Measurements from ENCODE around the gene BBLN.
"Not testable (repeated sequence)": the region's sequence is repeated elsewhere in the genome, so short reads cannot be mapped to it uniquely, and the experiment has no call there.

BBLN gene

GRCh38 chr9:128159784-128160602 lies at the start of gene BBLN:
Gene BBLN, plus strand, starts transcription at chr9:128160265. Its CDS starts 143 bp downstream, at chr9:128160408.
- DNase-seq = peak; percentile 98

- not testable (repeated sequence) for DNase-seq
Observed at GRCh38 chr9:128111726-128112125, 48.3 kb upstream of the BBLN start.

GRCh38 chr9:128113526-128114325 lies 46.3 kb upstream of the BBLN start:
- DNase-seq = no peak

- no peak for DNase-seq
Observed at GRCh38 chr9:128114326-128115186, 45.5 kb upstream of the BBLN start.

GRCh38 chr9:128115187-128116103 lies 44.6 kb upstream of the BBLN start:
- no peak for DNase-seq

GRCh38 chr9:128116104-128117083 lies 43.7 kb upstream of the BBLN start:
- no peak for DNase-seq

GRCh38 chr9:128117613-128118471 lies 42.2 kb upstream of the BBLN start:
- peak; percentile 99 for DNase-seq

GRCh38 chr9:128118472-128118857 lies 41.6 kb upstream of the BBLN start:
- no peak for DNase-seq

GRCh38 chr9:128118971-128119665 lies 40.9 kb upstream of the BBLN start:
- no peak for DNase-seq

GRCh38 chr9:128120061-128120740 lies 39.9 kb upstream of the BBLN start:
- DNase-seq = no peak

- DNase-seq = no peak
Observed at GRCh38 chr9:128120741-128121465, 39.2 kb upstream of the BBLN start.

- DNase-seq = no peak
Observed at GRCh38 chr9:128121466-128121810, 38.6 kb upstream of the BBLN start.

GRCh38 chr9:128121924-128122808 lies 37.9 kb upstream of the BBLN start:
- DNase-seq = no peak

GRCh38 chr9:128122809-128123175 lies 37.3 kb upstream of the BBLN start:
- no peak for DNase-seq

GRCh38 chr9:128123451-128124080 lies 36.5 kb upstream of the BBLN start:
- DNase-seq = no peak

- DNase-seq = no peak
Observed at GRCh38 chr9:128124451-128124850, 35.6 kb upstream of the BBLN start.

All from CD4-positive, alpha-beta T cell treated with Interleukin-17A for 4 hours (primary cell).